Measurements from ENCODE around the gene CNTN2.

DNA sequence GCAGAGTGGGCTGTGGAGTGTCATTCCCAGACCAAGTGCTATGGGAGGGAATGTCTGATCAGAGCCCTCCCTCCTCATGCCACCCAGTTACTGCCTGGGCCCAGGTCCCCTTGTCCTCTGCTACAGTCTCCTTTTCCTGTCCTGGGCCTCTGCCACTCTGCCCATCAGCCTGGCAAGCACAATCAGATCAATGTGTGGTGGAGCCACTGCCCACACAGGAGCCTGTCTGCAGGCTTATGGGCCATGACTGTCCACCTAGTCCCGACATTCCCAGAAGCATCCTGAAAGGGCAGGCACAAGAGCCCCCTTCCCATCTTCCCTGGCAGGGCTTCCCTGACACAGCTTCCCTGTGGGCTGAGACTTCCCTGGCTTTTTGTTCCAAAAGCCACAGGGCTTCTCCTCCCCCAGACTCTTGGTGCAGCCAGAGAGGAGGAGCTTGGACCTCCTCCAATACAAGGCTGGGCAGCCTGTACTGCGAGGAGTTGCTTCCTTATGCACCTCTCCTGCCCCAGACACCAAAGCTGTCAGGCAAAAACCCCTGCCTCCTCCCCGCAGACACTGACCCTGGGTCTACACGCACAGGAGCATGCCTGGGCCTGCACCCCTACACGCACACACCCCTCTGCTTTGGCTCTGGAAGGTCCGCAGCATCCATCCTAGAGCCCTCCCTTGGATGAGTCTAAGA is 29.2 kb upstream of the CNTN2 start:
- TF ChIP-seq CTCF (conservative IDR thresholded peaks at IDR 0.05; ENCODE audit: low read depth, low read length), result no peak
- TF ChIP-seq POLR2A (IDR thresholded peaks at IDR 0.05; ENCODE audit: low read depth, low read length), result no peak
- no peak for TF ChIP-seq FOS (IDR thresholded peaks at IDR 0.05; ENCODE audit: low read depth, low read length)
- TF ChIP-seq SMC3 (IDR thresholded peaks at IDR 0.05; ENCODE audit: low read depth, low read length), result no peak
- no peak for TF ChIP-seq BHLHE40 (IDR thresholded peaks at IDR 0.05; ENCODE audit: low read depth, low read length)
